ENCODE measurements around the gene ABCA4. TPM values are rescaled to one million over a fixed set of nuclear protein-coding genes. Genes with fewer than 3 reads are reported as not detected.

The ABCA4 gene
- total RNA-seq, 1 experiment from 2014 or later, result 1.5 TPM

GRCh38 chr1:94111879-94112278 is 9.1 kb downstream of the ABCA4 start:
- ChIA-PET CTCF (no interaction called here), POLR2A (no interaction called here)
- H3K27me3 ChIP-seq (ENCODE audit: control insufficient read depth, insufficient read depth, low read length), result no peaks in the 10 kb centered on the region
- no TSS peak for BruUV-seq (replicated peaks)
- ATAC-seq, result no peak
- intact Hi-C loops (cut with micrococcal nuclease; ENCODE audit: unreplicated experiment) (no loop called here), in situ Hi-C loops (cut with HindIII; ENCODE audit: low pct_unique_long_range_greater_than_20kb, low sequenced_read_pairs) (no loop called here)
- no peak overlapping the region for H3K27ac ChIP-seq (ENCODE audit: low read length)
- no peak overlapping the region for H3K4me3 ChIP-seq (ENCODE audit: low read depth in 2 of 2, low read length in 2 of 2)
- no peak for DNase-seq (ENCODE audit: low read depth, low spot score)
- H3K36me3 ChIP-seq (ENCODE audit: control insufficient read depth, insufficient read depth, low read length), result no peaks in the 10 kb centered on the region
- no peak for TF ChIP-seq SIN3A (IDR thresholded peaks at IDR 0.05; ENCODE audit: borderline replicate concordance, insufficient read depth, low read depth, low read length)
- no peak for TF ChIP-seq TCF7L2 (IDR thresholded peaks at IDR 0.05; ENCODE audit: low read depth, low read length)
- no peak for TF ChIP-seq CTCF (IDR thresholded peaks at IDR 0.05)
- no peak for TF ChIP-seq REST (IDR thresholded peaks at IDR 0.05; ENCODE audit: insufficient read depth in 1 of 2, low read depth in 2 of 2, low read length in 1 of 2)
- no peak for TF ChIP-seq POLR2AphosphoS5 (IDR thresholded peaks at IDR 0.05; ENCODE audit: low read depth, low read length)
- no peaks in the 10 kb centered on the region for H3K4me1 ChIP-seq (ENCODE audit: control insufficient read depth, insufficient read depth, low read length)
- no peaks in the 10 kb centered on the region for H3K9me3 ChIP-seq (ENCODE audit: control insufficient read depth, insufficient read depth, low read depth, low read length)

GRCh38 chr1:94110946-94111740 is 9.8 kb downstream of the ABCA4 start:
- POLR2A ChIA-PET, result no interaction called here
- intact Hi-C loops (cut with micrococcal nuclease; ENCODE audit: unreplicated experiment) (no loop called here), in situ Hi-C loops (cut with HindIII; ENCODE audit: low pct_unique_long_range_greater_than_20kb, low sequenced_read_pairs) (no loop called here)
- CTCF ChIA-PET, result no interaction called here
- H3K4me3 ChIP-seq (ENCODE audit: low read depth in 2 of 2, low read length in 2 of 2), result no peak overlapping the region
- no peak overlapping the region for H3K27ac ChIP-seq (ENCODE audit: low read length)
- H3K27me3 ChIP-seq (ENCODE audit: control insufficient read depth, insufficient read depth, low read length), result no peaks in the 10 kb centered on the region
- TF ChIP-seq CTCF (IDR thresholded peaks at IDR 0.05) (no peak), SIN3A (IDR thresholded peaks at IDR 0.05; ENCODE audit: borderline replicate concordance, insufficient read depth, low read depth, low read length) (no peak), TCF7L2 (IDR thresholded peaks at IDR 0.05; ENCODE audit: low read depth, low read length) (no peak), REST (IDR thresholded peaks at IDR 0.05; ENCODE audit: insufficient read depth in 1 of 2, low read depth in 2 of 2, low read length in 1 of 2) (no peak), POLR2AphosphoS5 (IDR thresholded peaks at IDR 0.05; ENCODE audit: low read depth, low read length) (no peak)
- no TSS peak for BruUV-seq (replicated peaks)
- H3K36me3 ChIP-seq (ENCODE audit: control insufficient read depth, insufficient read depth, low read length), result no peaks in the 10 kb centered on the region
- ATAC-seq (no peak), DNase-seq (ENCODE audit: low read depth, low spot score) (no peak)
- H3K9me3 ChIP-seq (ENCODE audit: control insufficient read depth, insufficient read depth, low read depth, low read length), result no peaks in the 10 kb centered on the region
- H3K4me1 ChIP-seq (ENCODE audit: control insufficient read depth, insufficient read depth, low read length), result peaks cover 3% of the 10 kb centered on the region

Data from Panc1 (cell line).